ENCODE data around the gene SPTBN4.

DNA sequence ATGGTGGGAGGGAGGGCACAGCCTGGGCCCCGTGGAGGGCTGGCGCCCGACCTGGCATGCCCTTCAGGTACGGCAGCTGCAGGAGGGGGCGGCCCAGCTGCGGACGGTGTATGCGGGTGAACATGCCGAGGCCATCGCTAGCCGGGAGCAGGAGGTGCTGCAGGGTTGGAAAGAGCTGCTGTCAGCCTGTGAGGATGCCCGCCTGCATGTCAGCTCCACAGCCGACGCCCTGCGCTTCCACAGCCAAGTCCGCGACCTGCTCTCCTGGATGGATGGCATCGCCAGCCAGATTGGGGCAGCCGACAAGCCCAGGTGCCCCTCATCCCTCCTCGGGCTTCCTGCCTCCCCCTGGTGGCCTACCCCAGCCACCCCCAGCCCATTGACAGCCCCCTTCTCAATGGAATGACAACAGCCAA is 93.3 kb downstream of the SPTBN4 start:
- no peak for TF ChIP-seq ZFX (IDR thresholded peaks at IDR 0.05; ENCODE audit: borderline replicate concordance)
- TF ChIP-seq, protein P1, sequence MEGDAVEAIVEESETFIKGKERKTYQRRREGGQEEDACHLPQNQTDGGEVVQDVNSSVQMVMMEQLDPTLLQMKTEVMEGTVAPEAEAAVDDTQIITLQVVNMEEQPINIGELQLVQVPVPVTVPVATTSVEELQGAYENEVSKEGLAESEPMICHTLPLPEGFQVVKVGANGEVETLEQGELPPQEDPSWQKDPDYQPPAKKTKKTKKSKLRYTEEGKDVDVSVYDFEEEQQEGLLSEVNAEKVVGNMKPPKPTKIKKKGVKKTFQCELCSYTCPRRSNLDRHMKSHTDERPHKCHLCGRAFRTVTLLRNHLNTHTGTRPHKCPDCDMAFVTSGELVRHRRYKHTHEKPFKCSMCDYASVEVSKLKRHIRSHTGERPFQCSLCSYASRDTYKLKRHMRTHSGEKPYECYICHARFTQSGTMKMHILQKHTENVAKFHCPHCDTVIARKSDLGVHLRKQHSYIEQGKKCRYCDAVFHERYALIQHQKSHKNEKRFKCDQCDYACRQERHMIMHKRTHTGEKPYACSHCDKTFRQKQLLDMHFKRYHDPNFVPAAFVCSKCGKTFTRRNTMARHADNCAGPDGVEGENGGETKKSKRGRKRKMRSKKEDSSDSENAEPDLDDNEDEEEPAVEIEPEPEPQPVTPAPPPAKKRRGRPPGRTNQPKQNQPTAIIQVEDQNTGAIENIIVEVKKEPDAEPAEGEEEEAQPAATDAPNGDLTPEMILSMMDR (IDR thresholded peaks at IDR 0.05) = no peak
